Globus pallidus (tissue), 1 donor: ENCODE results near the gene OPRL1.

ENCODE experiments used
- DNase-seq: peaks from one replicate; pipeline ENCODE4 v3.0.0-alpha.2; 2015; ENCODE audit warnings: low spot score

Gene OPRL1

DNA sequence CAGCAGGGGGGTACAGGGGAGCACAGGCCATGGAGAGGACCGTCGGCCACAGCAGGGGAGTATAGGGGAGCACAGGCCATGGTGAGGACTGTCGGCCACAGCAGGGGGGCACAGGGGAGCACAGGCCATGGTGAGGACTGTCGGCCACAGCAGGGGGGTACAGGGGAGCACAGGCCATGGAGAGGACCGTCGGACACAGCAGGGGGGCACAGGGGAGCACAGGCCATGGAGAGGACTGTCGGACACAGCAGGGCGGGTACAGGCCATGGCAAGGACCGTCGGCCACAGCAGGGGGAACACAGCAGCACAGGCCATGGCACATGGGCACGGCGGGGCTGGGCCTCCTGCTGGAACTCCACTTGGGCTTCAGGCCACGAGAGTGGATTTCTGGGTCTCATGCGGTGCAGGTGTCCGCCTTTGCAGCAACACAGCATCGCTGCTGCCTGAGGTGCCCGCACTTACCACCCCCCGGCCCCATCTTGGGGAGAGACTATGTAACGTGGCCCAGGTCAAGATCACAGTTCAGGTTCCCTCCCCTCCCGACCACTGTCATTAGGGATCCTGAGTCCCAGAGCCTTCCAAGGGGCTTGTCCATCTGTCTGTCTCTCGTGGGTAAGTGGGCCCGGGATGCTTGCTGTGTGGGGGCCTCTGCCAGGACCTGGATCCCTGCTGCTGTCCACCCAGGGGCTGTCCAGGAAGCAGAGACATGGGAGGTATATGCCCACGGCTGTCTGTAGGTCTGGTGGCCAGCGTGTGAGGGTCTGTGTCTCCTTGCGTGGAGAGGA lies 25.0 kb downstream of the OPRL1 start:
- DNase-seq: no peak

GRCh38 chr20:64105846-64106434 lies 26.1 kb downstream of the OPRL1 start:
- no peak for DNase-seq

DNA sequence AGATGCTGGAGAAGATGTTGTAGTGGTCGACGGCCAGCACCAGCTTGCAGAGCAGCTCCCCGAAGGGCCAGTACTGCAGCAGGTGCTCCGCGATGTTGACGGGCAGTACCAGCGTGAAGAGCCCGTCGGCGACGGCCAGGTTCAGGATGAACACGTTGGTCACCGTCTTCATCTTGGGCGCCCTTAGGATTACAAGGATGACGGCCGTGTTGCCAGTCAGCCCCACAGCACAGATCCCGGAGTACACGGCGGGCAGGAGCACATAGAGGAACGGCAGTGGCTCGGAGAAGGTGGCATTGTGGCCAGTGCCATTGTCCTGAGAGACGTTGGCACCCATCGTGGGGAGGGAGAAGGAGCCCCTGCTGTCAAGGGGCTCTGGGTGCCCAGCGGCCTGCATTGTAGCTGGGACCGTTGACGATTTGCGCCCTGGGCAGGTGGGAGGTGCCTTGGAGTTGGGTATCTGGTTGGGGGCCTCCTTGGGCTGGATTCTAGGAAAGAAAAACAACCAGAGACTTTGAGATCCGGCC lies 26.6 kb downstream of the OPRL1 start:
- no peak for DNase-seq

- no peak for DNase-seq
Observed at GRCh38 chr20:64106981-64107735, 27.3 kb downstream of the OPRL1 start, which contains the start of gene NPBWR2. Gene NPBWR2, minus strand, starts transcription at chr20:64107565. Its CDS starts 734 bp downstream, at chr20:64106831.

GRCh38 chr20:64107736-64108457 lies 28.0 kb downstream of the OPRL1 start:
- DNase-seq: no peak

- DNase-seq: no peak
Observed at GRCh38 chr20:64108731-64109681, 29.1 kb downstream of the OPRL1 start.

GRCh38 chr20:64109831-64110391 lies 30.0 kb downstream of the OPRL1 start:
- no peak for DNase-seq

DNA sequence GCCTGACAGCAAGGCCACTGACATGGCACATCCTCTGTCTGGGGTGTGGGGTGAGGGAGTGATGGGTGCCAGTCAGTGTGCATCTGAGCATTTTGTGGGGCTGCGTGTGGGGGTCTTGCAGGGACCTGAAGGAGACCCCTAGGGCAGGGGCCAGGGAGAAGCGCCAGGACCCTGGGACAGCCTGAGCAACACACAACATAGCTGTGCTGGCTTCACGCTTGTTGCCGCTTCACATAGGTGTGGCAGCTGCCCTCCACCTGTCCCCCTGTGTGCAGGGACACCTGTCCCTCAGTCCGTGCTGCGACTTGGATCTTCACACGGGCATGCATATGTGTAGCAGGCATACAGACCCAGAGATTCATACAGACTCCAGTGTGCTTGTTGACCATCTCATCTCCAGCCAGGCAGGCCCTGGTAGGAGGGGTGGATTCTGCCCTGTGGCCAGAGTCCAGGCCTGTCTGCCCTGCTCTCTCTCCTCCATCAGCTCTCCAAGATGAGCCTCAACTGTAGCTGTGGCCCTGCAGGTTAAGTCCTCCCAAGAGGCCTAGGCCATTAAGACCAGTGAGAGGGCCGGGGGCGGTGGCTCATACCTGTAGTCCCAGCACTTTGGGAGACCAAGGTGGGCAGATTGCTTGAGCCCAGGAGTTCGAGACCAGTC lies 30.7 kb downstream of the OPRL1 start:
- no peak for DNase-seq

GRCh38 chr20:64111841-64112641 lies 32.2 kb downstream of the OPRL1 start:
- DNase-seq: no peak

GRCh38 chr20:64112691-64113443 lies 33.0 kb downstream of the OPRL1 start:
- no peak for DNase-seq

- no peak for DNase-seq
Observed at GRCh38 chr20:64113444-64113775, 33.5 kb downstream of the OPRL1 start.

DNA sequence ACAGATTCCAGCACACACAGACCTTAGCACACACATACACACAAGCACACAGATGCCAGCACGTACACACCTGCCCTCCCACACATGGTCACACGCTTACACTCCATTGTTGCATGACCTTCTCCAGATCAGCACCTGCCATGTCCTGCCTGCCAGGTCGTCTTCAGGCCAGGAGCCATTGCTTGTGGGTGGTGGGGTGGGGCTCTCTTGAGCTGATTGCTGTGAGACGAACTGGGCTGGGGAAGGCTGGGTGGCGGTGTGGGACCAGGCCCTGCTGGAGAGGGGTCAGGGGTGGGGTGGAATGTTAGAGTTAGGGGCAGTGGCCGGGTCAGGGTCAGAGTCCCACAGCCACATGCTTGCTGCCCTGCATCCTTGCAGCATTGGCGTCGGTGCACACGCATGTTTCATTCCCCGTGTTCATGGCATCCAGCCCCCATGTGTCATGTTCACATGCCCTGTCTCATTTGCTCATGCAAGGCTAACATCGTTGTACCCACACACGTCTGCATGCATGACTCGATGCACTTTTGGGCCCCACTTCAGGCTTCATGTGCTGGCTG lies 34.0 kb downstream of the OPRL1 start:
- no peak for DNase-seq

DNA sequence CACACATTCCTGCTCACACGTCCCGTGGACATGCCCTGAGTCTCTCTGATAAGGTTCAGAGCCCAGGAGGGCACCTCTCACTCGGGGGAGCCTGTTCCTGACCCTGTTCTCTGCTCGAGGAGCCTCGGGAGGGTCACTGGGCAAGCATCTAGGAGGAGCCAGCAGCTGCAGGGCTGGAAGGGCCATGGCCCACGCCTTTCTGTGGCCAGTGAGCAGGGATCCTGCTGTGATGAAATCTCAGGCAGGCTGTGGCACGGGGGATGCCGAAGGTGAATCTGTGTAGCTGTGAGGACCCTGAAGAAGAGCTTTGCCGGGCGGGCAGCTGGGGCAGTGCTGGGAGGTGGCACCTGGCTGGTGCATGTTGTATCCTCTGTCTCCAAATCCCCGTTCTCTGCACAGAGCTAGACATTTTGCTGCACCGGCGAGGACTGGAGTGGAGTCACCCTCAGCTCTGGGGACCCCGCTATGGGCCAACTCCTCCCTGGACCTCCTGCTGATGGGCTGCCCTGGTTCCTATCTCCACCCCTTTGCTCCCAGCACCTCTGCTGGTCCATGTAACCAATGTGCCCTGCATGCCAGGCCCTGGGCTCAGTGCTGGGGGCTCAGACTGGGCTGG lies 34.6 kb downstream of the OPRL1 start:
- no peak for DNase-seq

- no peak for DNase-seq
Observed at GRCh38 chr20:64115171-64115911, 35.5 kb downstream of the OPRL1 start.

GRCh38 chr20:64116016-64116415 lies 36.1 kb downstream of the OPRL1 start:
- no peak for DNase-seq

GRCh38 chr20:64116541-64117431 lies 36.9 kb downstream of the OPRL1 start:
- DNase-seq: no peak
